HEK293 (cell line): ENCODE measurements around the gene PHRF1.

ENCODE experiments used
- CTCF ChIA-PET: fragments of 350-600 bp; formaldehyde crosslinking; extraction: SDS; loops from one replicate; lab custom pipeline; 2021; ENCODE audit warnings: antibody characterized with exemption; lab: Yijun Ruan, JAX
- POLR2A ChIA-PET: fragments of 300-600 bp; formaldehyde crosslinking; extraction: SDS; loops from one replicate; lab custom pipeline; 2020; ENCODE audit warnings: antibody characterized with exemption, inconsistent platforms; lab: Yijun Ruan, JAX
- H3K27ac ChIP-seq: fragments of 200-500 bp; sonication (Bioruptor generic); 2 replicates; pipeline ENCODE4 v1.5.1; 2014; ENCODE audit warnings: low read depth, low read length, control low read depth, inconsistent platforms; ENCODE audit errors: extremely low read depth
- H3K36me3 ChIP-seq, 2 experiments: fragments of 200-500 bp in 1 of 2; sonication (Bioruptor generic) in 1 of 2; 1 replicate in 1 of 2; 2 replicates in 1 of 2; pipeline ENCODE4 v1.5.1; 2014 to 2017; ENCODE audit warnings: inconsistent platforms in 2 of 2, low read length in 2 of 2; ENCODE audit not compliant: control insufficient read depth in 2 of 2, insufficient read depth in 1 of 2
- H3K4me1 ChIP-seq: fragments of 200-500 bp; sonication (Bioruptor generic); 2 replicates; pipeline ENCODE4 v1.5.1; 2014; ENCODE audit warnings: mild to moderate bottlenecking, low read length, inconsistent platforms; ENCODE audit not compliant: control insufficient read depth, insufficient read depth
- H3K4me3 ChIP-seq: 2 replicates; pipeline ENCODE4 v1.5.1; 2011; ENCODE audit warnings: low read depth, mild to moderate bottlenecking, control low read depth, low read length, moderate library complexity
- H3K9me3 ChIP-seq: fragments of 200-500 bp; sonication (Bioruptor generic); 2 replicates; pipeline ENCODE4 v1.5.1; 2014; ENCODE audit warnings: low read depth, low read length, inconsistent platforms; ENCODE audit not compliant: control insufficient read depth, insufficient read depth
- AEBP2 ChIP-seq: fragments of 450-650 bp; formaldehyde crosslinking; IDR thresholded peaks from 2 replicates; pipeline ENCODE4 v1.5.1; 2016; ENCODE audit warnings: missing biosample characterization, missing genetic modification characterization, borderline replicate concordance
- GLIS2 ChIP-seq: fragments of 450-650 bp; formaldehyde crosslinking; IDR thresholded peaks from 2 replicates; pipeline ENCODE4 v1.5.1; 2016; ENCODE audit warnings: missing biosample characterization, missing genetic modification characterization
- SALL2 ChIP-seq: fragments of 450-650 bp; formaldehyde crosslinking; IDR thresholded peaks from 2 replicates; pipeline ENCODE4 v1.5.0; 2017; ENCODE audit warnings: missing biosample characterization, mild to moderate bottlenecking, missing genetic modification characterization, borderline replicate concordance
- SP2 ChIP-seq: fragments of 450-650 bp; formaldehyde crosslinking; IDR thresholded peaks from 2 replicates; pipeline ENCODE4 v1.5.1; 2016; ENCODE audit warnings: missing biosample characterization, missing genetic modification characterization
- SP7 ChIP-seq: fragments of 450-650 bp; formaldehyde crosslinking; IDR thresholded peaks from 2 replicates; pipeline ENCODE4 v1.5.1; 2016; ENCODE audit warnings: missing biosample characterization, missing genetic modification characterization
- TRIM28 ChIP-seq: IDR thresholded peaks from 2 replicates; pipeline ENCODE4 v1.6.1; 2011; ENCODE audit warnings: low read length, control low read depth, borderline replicate concordance
- YY1 ChIP-seq: fragments of 450-650 bp; formaldehyde crosslinking; IDR thresholded peaks from 2 replicates; pipeline ENCODE4 v1.5.1; 2018; ENCODE audit warnings: missing biosample characterization, missing genetic modification characterization
- ZFHX2 ChIP-seq: fragments of 450-650 bp; formaldehyde crosslinking; conservative IDR thresholded peaks from 2 replicates; pipeline ENCODE4 v1.5.1; 2016; ENCODE audit warnings: missing biosample characterization, missing genetic modification characterization
- ZNF133 ChIP-seq: fragments of 450-650 bp; formaldehyde crosslinking; IDR thresholded peaks from 2 replicates; pipeline ENCODE4 v1.5.1; 2016; ENCODE audit warnings: missing biosample characterization, missing genetic modification characterization
- ZNF140 ChIP-seq: fragments of 450-650 bp; formaldehyde crosslinking; IDR thresholded peaks from 2 replicates; pipeline ENCODE4 v1.5.1; 2016; ENCODE audit warnings: missing biosample characterization, missing genetic modification characterization
- ZNF146 ChIP-seq: fragments of 450-650 bp; formaldehyde crosslinking; IDR thresholded peaks from 2 replicates; pipeline ENCODE4 v1.5.1; 2016; ENCODE audit warnings: missing biosample characterization, missing genetic modification characterization
- ZNF157 ChIP-seq: fragments of 450-650 bp; formaldehyde crosslinking; IDR thresholded peaks from 2 replicates; pipeline ENCODE4 v1.5.1; 2016; ENCODE audit warnings: missing biosample characterization, missing genetic modification characterization
- ZNF214 ChIP-seq: fragments of 450-650 bp; formaldehyde crosslinking; IDR thresholded peaks from 2 replicates; pipeline ENCODE4 v1.5.1; 2017; ENCODE audit warnings: missing biosample characterization, mild to moderate bottlenecking, missing genetic modification characterization, borderline replicate concordance
- ZNF23 ChIP-seq: fragments of 450-650 bp; formaldehyde crosslinking; IDR thresholded peaks from 2 replicates; pipeline ENCODE4 v1.5.1; 2016; ENCODE audit warnings: missing biosample characterization, missing genetic modification characterization, borderline replicate concordance
- ZNF292 ChIP-seq: fragments of 450-650 bp; formaldehyde crosslinking; IDR thresholded peaks from 2 replicates; pipeline ENCODE4 v1.5.1; 2016; ENCODE audit warnings: low read depth, missing biosample characterization, missing genetic modification characterization, borderline replicate concordance
- ZNF354C ChIP-seq: fragments of 450-650 bp; formaldehyde crosslinking; IDR thresholded peaks from 2 replicates; pipeline ENCODE4 v1.5.1; 2016; ENCODE audit warnings: missing biosample characterization, missing genetic modification characterization, low read depth, borderline replicate concordance
- ZNF473 ChIP-seq: fragments of 450-650 bp; formaldehyde crosslinking; IDR thresholded peaks from 2 replicates; pipeline ENCODE4 v1.5.1; 2017; ENCODE audit warnings: missing biosample characterization, missing genetic modification characterization
- ZNF596 ChIP-seq: fragments of 450-650 bp; IDR thresholded peaks from 2 replicates; pipeline ENCODE4 v1.5.0; 2018; ENCODE audit warnings: missing biosample characterization, mild to moderate bottlenecking, missing genetic modification characterization, moderate library complexity
- ZNF610 ChIP-seq: fragments of 450-650 bp; formaldehyde crosslinking; IDR thresholded peaks from 2 replicates; pipeline ENCODE4 v1.5.1; 2016; ENCODE audit warnings: missing biosample characterization, missing genetic modification characterization, borderline replicate concordance
- ZNF660 ChIP-seq: fragments of 450-650 bp; IDR thresholded peaks from 2 replicates; pipeline ENCODE4 v1.5.1; 2018; ENCODE audit warnings: missing biosample characterization, mild to moderate bottlenecking, missing genetic modification characterization
- TF ChIP-seq, protein P1 (sequence below): fragments of 450-650 bp; formaldehyde crosslinking; IDR thresholded peaks from 2 replicates; pipeline ENCODE4 v1.5.1; 2016; ENCODE audit warnings: missing biosample characterization, missing genetic modification characterization
- TF ChIP-seq, protein P2 (sequence below): fragments of 450-650 bp; formaldehyde crosslinking; IDR thresholded peaks from 2 replicates; pipeline ENCODE4 v1.5.1; 2016; ENCODE audit warnings: missing biosample characterization, missing genetic modification characterization

The PHRF1 gene

GRCh38 chr11:635945-636510 lies 59.8 kb downstream of the PHRF1 start:
- POLR2A ChIA-PET, result no interaction called here
- no peak overlapping the region for H3K27ac ChIP-seq
- H3K4me3 ChIP-seq, result no peak overlapping the region
- H3K36me3 ChIP-seq, result peaks cover 0 to 16% of the 10 kb centered on the region in 2 experiments; a peak in 2 of 3 replicates
- CTCF ChIA-PET, result interaction anchor here (0.6 kb wide), 1 partner anchor 188 kb away, joined by 3 read pairs; no protein-coding TSS in a partner anchor
- H3K9me3 ChIP-seq, result no peaks in the 10 kb centered on the region
- no peaks in the 10 kb centered on the region for H3K4me1 ChIP-seq
- TF ChIP-seq ZNF473 (tag by site-specific recombination), result no peak
- TF ChIP-seq, protein P1, sequence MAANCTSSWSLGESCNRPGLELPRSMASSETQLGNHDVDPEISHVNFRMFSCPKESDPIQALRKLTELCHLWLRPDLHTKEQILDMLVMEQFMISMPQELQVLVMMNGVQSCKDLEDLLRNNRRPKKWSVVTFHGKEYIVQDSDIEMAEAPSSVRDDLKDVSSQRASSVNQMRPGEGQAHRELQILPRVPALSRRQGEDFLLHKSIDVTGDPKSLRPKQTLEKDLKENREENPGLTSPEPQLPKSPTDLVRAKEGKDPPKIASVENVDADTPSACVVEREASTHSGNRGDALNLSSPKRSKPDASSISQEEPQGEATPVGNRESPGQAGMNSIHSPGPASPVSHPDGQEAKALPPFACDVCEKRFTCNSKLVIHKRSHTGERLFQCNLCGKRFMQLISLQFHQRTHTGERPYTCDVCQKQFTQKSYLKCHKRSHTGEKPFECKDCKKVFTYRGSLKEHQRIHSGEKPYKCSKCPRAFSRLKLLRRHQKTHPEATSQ, result no peak
- TF ChIP-seq ZNF660 (tag by site-specific recombination), result no peak
- TF ChIP-seq ZNF133 (tag by site-specific recombination), result no peak
- no peak for TF ChIP-seq TRIM28
- TF ChIP-seq ZFHX2, result no peak
- TF ChIP-seq, protein P2, sequence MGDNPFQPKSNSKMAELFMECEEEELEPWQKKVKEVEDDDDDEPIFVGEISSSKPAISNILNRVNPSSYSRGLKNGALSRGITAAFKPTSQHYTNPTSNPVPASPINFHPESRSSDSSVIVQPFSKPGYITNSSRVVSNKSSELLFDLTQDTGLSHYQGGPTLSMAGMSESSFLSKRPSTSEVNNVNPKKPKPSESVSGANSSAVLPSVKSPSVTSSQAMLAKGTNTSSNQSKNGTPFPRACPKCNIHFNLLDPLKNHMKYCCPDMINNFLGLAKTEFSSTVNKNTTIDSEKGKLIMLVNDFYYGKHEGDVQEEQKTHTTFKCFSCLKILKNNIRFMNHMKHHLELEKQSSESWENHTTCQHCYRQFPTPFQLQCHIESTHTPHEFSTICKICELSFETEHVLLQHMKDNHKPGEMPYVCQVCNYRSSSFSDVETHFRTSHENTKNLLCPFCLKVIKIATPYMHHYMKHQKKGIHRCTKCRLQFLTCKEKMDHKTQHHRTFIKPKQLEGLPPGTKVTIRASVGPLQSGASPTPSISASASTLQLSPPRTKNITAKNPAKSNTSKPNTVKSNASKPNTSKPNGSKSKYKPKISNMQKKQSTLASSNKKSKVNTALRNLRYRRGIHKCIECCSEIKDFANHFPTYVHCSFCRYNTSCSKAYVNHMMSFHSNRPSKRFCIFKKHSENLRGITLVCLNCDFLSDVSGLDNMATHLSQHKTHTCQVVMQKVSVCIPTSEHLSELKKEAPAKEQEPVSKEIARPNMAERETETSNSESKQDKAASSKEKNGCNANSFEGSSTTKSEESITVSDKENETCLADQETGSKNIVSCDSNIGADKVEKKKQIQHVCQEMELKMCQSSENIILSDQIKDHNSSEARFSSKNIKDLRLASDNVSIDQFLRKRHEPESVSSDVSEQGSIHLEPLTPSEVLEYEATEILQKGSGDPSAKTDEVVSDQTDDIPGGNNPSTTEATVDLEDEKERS, result no peak
- TF ChIP-seq SALL2 (tag by site-specific recombination), result no peak
- no peak for TF ChIP-seq ZNF214 (tag by site-specific recombination)
- no peak for TF ChIP-seq ZNF140
- TF ChIP-seq ZNF354C (tag by site-specific recombination), result no peak
- TF ChIP-seq AEBP2, result no peak

GRCh38 chr11:636511-637332 lies 60.5 kb downstream of the PHRF1 start, which contains the start of gene DRD4:
TSS of gene DRD4 (plus strand) at chr11:637269. CDS start at chr11:637305, 36 bp downstream.
- CTCF ChIA-PET, result interaction anchor here (0.6 kb wide), 1 partner anchor 189 kb away, joined by 3 read pairs; no protein-coding TSS in a partner anchor
- Histone ChIP-seq H3K4me3 (no peak within 1 kb of the TSS), H3K27ac (no peak within 1 kb of the TSS), H3K36me3 (peaks cover 0 to 22% of the 10 kb centered on the region in 2 experiments; a peak in 2 of 3 replicates), H3K9me3 (no peaks in the 10 kb centered on the region), H3K4me1 (no peaks in the 10 kb centered on the region)
- no peak for TF ChIP-seq ZNF596
- TF ChIP-seq SP2 (tag by site-specific recombination), result no peak
- TF ChIP-seq SP7 (tag by site-specific recombination), result no peak
- no peak for TF ChIP-seq ZNF23 (tag by site-specific recombination)
- TF ChIP-seq ZNF146 (tag by site-specific recombination), result no peak
- TF ChIP-seq ZNF292 (tag by site-specific recombination), result no peak
- TF ChIP-seq YY1 (tag by site-specific recombination), result no peak
- no peak for TF ChIP-seq ZNF610 (tag by site-specific recombination)
- no peak for TF ChIP-seq GLIS2
- no peak for TF ChIP-seq ZNF157
- TF ChIP-seq, all 188 proteins: peak for 0
- POLR2A ChIA-PET, result no interaction called here
